HG03571 (cell line): Measurements from ENCODE around the gene SERPINB6.
"Not testable (repeated sequence)": the region's sequence is repeated elsewhere in the genome, so short reads cannot be mapped to it uniquely, and the experiment has no call there.

Experiments used
- ATAC-seq: cut with Tn5 transposase; IDR thresholded peaks from one replicate; pipeline ENCODE4 v1.9.1; 2021; ENCODE audit not compliant: unreplicated experiment

The SERPINB6 gene

GRCh38 chr6:2977799-2978590, 6.6 kb upstream of the SERPINB6 start:
- ATAC-seq: no peak

GRCh38 chr6:2977290-2977689, 5.9 kb upstream of the SERPINB6 start:
- no peak for ATAC-seq

GRCh38 chr6:2976571-2977085, 5.3 kb upstream of the SERPINB6 start:
- no peak for ATAC-seq

DNA sequence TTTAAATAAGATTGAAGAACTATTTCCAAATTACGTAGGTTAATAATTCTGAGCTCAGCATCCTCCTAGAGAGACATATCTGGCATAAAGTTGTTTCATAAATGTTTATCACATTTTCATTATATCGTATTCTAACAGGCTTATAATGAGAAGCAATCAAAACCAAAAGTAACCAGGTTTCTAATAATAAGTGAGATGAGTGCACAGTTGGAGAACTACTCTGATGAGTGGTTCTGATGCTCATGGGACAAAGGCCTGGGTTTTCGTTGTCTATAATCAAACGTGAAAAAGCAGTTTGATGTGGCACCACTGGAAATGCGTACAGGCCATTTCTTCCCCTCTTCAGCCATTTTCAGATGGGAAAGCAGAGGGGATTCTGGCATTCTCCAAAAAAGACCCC, 4.7 kb upstream of the SERPINB6 start:
- ATAC-seq: no peak

GRCh38 chr6:2973676-2974075, 2.3 kb upstream of the SERPINB6 start:
- ATAC-seq: no peak

DNA sequence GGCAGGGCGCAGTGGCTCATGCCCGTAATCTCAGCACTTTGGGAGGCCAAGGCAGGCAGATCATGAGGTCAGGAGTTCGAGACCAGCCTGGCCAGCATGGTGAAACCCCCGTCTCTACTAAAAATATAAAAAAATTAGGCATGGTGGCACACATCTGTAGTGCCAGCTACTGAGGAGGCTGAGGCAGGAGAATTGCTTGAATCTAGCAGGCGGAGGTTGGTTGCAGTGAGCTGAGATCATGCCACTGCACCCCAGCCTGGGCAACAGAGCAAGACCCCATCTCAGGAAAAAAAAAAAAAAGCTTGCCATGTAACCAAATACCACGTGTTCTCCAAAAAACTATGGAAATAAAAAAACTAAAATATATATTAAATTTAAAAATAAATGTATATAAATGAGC, 1.8 kb upstream of the SERPINB6 start:
- not testable (repeated sequence) for ATAC-seq

DNA sequence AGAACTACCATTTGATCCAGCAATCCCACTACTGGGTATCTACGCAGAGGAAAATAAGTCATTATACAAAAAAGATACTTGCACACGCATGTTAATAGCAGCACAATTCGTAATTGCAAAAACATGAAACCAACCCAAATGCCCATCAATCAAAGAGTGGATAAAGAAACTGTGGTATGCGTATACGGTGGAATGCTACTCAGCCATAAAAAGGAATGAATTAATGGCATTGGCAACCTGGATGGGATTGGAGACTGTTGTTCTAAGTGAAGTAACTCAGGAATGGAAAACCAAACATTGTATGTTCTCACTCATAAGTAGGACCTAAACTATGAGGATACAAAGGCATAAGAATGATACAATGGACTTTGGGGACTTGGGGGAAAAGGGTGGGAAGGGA, 1.3 kb upstream of the SERPINB6 start:
- ATAC-seq: not testable (repeated sequence)

DNA sequence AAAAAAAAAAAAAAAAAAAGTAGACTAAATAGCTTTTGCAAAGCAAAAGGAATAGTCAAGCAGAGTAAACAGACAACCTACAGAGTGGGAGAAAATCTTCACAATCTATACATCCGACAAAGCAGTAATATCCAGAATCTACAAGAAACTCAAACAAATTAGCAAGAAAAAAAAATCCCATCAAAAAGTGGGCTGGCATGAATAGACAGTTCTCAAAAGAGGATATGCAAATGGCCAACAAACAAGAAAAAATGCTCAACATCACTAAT, 786 bp upstream of the SERPINB6 start:
- not testable (repeated sequence) for ATAC-seq

DNA sequence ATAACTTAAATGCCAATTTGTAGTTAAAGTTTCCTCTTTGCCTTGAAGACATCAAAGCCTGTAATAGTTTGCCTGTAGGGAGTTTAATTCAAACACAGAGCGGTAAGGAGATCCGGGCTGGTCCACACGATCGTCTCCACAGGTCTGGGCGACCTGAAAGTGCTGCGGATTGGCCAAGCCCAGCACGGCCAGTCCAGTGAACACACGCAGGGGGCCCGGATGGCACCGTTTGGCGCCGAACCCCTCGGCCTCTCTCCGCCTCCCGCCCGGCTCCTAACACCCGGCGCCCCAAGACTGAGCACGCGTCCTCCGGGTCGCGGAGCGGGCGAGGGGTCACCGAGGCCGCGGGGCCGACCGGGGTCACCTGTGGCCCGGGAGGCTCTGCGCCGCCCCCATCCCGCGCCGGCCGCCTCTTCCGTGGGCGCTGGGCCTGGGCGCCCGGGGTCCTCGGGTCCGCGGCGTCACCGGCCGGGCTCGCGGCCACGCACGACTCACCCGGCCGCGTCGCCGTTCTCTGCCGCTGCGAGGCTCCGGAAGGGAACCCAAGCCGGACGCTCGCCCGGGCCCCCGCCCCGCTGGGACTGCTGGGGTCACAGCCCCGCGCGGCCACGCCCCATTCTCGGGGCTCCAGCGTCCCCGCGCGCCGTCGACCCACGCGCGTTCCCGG, 481 bp downstream of the SERPINB6 start:
- peak; percentile 56 for ATAC-seq

GRCh38 chr6:2970034-2970685, 1.2 kb downstream of the SERPINB6 start:
- no peak for ATAC-seq

DNA sequence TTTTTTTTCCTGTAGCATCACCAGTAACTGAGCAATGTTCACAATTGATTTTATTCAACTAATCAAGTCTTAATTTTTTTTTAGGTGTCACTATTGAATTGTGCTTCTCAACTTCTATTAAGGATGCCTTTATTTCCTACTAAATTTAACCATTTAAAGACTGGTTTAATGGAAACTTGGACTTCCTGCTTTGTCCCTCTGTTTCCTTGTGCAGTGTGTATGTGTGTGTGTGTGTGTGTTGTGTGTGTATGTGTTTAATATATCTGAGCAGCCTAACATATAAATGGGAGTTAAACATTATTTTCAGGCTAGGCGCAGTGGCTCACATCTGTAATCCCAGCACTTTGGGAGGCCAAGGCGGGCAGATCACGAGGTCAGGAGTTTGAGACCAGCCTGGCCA, 1.8 kb downstream of the SERPINB6 start:
- ATAC-seq: no peak

GRCh38 chr6:2968600-2969135, 2.7 kb downstream of the SERPINB6 start:
- no peak for ATAC-seq

DNA sequence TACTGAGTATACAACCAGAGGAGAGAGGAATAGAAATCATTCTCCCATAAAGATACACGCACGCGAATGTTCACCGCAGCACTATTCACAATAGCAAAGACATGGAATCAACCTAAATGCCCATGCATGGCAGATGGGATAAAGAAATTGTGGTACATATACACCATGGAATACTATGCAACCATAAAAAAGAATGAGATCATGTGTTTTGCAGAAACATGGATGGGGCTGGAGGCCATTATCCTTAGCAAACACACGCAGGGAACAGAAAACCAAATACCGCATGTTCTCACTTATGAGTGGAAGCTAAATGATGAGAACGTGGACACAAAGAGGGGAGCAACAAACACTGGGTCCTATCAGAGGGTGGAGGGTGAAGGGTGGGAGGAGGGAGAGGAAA, 3.4 kb downstream of the SERPINB6 start:
- ATAC-seq: no peak

DNA sequence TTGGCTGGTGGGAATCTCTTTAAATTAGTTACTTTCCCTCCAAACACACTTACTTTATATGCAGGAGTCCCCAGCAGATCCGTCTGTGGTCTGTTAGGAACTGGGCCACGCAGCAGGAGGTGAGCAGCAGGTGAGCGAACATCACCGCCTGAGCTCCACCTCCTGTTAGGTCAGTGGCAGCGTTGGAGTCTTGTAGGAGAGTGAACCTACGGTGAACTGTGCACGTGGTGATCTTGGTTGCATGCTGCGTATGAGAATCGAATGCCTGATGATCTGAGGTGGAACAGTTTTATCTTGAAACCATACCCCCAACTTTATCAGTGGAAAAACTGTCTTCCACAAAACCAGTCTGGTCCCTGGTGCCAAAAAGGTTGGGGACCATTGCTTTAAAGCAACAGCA, 5.0 kb downstream of the SERPINB6 start:
- ATAC-seq: no peak

DNA sequence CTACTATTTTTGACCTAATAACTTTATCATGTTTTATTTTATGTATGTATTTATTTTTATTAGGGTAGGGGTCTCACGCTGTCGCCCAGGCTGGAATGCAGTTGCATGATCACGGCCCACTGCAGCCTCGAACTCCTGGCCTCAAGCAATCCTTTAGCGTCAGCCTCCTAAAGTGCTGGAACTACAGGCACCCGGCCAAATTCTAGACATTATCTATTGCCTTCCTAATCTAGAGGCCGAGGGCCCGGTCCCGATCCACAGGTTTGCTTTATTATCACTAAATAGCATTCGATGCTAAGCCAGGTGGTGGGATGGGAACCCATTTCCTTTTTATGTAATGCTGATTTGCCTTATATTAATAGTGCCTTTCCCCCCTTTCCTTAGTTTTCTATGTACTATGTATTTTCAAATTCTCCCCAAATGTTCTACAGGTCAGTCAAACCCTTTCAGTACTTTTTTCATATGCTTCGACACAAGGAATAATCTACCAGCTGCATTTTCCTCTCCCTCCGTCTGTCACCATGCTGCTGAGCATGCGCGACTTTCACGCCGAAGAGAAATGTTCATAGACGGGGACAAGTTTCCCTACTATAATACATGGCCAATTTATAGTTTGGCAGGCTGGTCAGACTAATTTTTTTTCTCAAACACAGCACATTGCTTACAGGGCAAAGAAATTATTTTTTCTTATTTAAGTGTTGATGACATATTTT, 6.4 kb downstream of the SERPINB6 start:
- ATAC-seq: no peak

GRCh38 chr6:2963756-2964155, 7.6 kb downstream of the SERPINB6 start:
- no peak for ATAC-seq

GRCh38 chr6:2962636-2963035, 8.7 kb downstream of the SERPINB6 start:
- no peak for ATAC-seq

GRCh38 chr6:2962004-2962403, 9.4 kb downstream of the SERPINB6 start:
- ATAC-seq: no peak

DNA sequence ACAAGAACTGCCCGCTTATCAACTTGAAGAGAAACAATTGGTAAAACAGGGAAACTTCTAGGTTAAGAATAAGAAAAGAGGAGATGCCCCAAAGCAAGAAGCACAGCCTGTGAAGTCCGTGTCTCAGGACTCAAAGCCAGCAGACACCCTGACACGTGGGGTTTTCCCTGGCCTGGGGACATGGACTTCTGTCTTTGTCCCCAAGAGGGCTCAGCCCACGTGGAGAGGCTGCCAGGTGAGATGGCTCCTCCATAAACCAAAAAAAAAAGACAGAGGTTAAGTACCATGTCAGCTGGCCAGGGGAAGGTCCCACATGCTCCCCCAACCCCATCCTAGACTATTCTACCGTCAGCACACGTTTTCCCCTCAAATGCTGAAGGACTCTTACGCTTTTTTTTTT, 9.9 kb downstream of the SERPINB6 start:
- no peak for ATAC-seq

- ATAC-seq: no peak
Observed at GRCh38 chr6:2960935-2961334, 10.4 kb downstream of the SERPINB6 start.
